Psoas muscle (tissue), 8 donors: ENCODE results near the gene SRMS. TPM values are rescaled to one million over a fixed set of nuclear protein-coding genes. Genes with fewer than 3 reads are reported as not detected.
A peak's percentile ranks its signal among the peaks of the same experiment; 100 is the strongest.

ENCODE experiments used
- ATAC-seq, 4 donors: fragments of 200-7000 bp; cut with Tn5 transposase; one replicate each; pipeline ENCODE4 v1.9.1; 2020; ENCODE audit warnings: moderate library complexity in 3 of 4, mild to moderate bottlenecking in 2 of 4
- DNase-seq, 2 donors: peaks; one replicate each; pipeline ENCODE4 v3.0.0-alpha.2; 2020
- H3K27ac ChIP-seq: fragments of 200-600 bp; one replicate; pipeline ENCODE4 v1.8.0; 2022
- H3K27me3 ChIP-seq, 3 donors: fragments of 200-600 bp in 1 of 3; one replicate each; pipeline versions ENCODE4 v1.6.1 to v1.8.0; 2013 to 2022; ENCODE audit warnings: low read length in 2 of 3, mild to moderate bottlenecking in 2 of 3, moderate library complexity in 1 of 3; ENCODE audit not compliant: insufficient read depth in 3 of 3
- H3K36me3 ChIP-seq, 2 donors: fragments of 200-600 bp in 1 of 2; one replicate each; pipeline versions ENCODE4 v1.6.1 to v1.8.0; 2013 to 2022; ENCODE audit warnings: low read depth in 1 of 2, mild to moderate bottlenecking in 1 of 2, moderate library complexity in 1 of 2; ENCODE audit not compliant: insufficient read depth in 1 of 2
- H3K4me1 ChIP-seq: fragments of 200-600 bp; one replicate; pipeline ENCODE4 v1.8.0; 2022
- H3K4me3 ChIP-seq: fragments of 200-600 bp; one replicate; pipeline ENCODE4 v1.8.0; 2022; ENCODE audit warnings: mild to moderate bottlenecking
- H3K9me3 ChIP-seq: fragments of 200-600 bp; one replicate; pipeline ENCODE4 v1.8.0; 2022
- WGBS, 3 donors: extraction: QIAGEN DNeasy Blood & Tissue Kit; methylation state at CpG; one replicate each; pipeline versions ENCODE4 v1.1.6 to v1.1.7; 2013; 5-methylcytosine and 5-hydroxymethylcytosine counted together
- intact Hi-C, 2 donors: fragments of 100-400 bp; cut with DNase I; formaldehyde crosslinking; loops; one replicate each; pipeline versions ENCODE4 v1.11.0 to v1.14.2; 2022
- polyA plus RNA-seq, 3 donors: library from polyadenylated mRNA; stranded (reverse); fragments of 200-250 nt; gene quantifications; one replicate each; pipeline ENCODE4 v1.2.3, GENCODE V29; 2013
- total RNA-seq, 4 donors: library from RNA; stranded (reverse); fragmentation: NEBNext Ultra II Directional in 2 of 4; extraction: Animal tissue kit (Norgen Biotek cat#: 25700) in 2 of 4; gene quantifications; one replicate each; pipeline versions ENCODE4 v1.2.1 to v1.2.4, GENCODE V29; 2021 to 2023
- TF ChIP-seq, protein P1 (sequence below): fragments of 200-600 bp; IDR thresholded peaks from one replicate; pipeline ENCODE4 v1.8.0; 2022; ENCODE audit warnings: antibody characterized with exemption
- donor health status: healthy with polysubstance abuse.
- donor health status: DM: no; HTN: no; CAD: no; lungs with moderate emphysema.
- donor health status: Bipolar disorder and iron deficiency.
- donor health status: healthy.
- donor health status: DM: yes; HTN: yes; CAD: no.
- donor health status: DM: no; HTN: no; CAD: no.
- donor health status: DM: no; HTN: no; CAD: no.
- donor health status: DM: yes; HTN: yes; CAD: no.

SRMS gene
- total and polyA plus RNA-seq, 7 donors: not detected

DNA sequence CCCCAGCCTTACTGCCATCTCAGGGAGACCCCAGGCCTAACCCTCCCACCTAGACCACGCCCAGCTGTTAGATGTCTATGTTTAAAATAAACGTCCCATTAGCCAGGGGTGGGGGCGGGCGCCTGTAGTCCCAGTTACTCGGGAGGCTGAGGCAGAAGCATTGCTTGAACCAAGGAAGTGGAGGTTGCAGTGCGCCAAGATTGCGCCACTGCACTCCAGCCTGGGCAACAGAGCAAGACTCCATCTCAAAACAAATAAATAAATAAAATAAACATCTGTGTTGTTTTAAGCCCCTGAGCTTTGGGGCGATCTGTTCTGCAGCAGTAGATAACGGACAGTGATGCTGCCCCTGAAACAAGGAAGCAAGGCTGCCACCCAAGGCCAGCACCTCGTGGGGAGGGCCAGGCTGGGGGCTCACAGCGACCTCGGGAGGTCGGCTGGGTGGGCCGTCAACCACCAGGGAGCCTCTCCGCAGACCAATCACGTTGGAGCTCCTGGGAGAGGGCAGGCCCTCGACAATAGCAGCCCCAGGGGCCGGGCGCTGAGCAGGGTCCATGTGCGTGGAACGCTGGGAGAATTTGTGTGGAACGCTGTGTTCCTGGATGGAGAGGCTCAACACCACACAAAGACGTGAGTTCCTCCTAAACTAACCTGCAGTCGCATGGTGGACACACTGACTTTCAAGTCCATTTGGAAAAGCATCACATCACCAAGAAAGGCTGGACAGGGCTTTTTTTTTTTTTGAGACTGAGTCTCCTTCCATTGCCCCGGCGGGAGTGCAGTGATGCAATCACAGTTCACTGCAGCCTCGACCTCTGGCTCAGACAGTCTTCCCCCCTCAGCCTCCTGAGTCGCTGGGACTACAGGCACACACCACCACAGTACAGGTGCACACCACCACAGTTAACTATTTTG lies 27.5 kb upstream of the SRMS start:
- H3K9me3 ChIP-seq: no peaks in the 10 kb centered on the region
- peaks cover 0 to 25% (median 5%) of the 10 kb centered on the region in 3 donors for H3K27me3 ChIP-seq
- no peak overlapping the region for H3K27ac ChIP-seq
- no peaks in the 10 kb centered on the region for H3K36me3 ChIP-seq
- no peak overlapping the region for H3K4me3 ChIP-seq
- H3K4me1 ChIP-seq: peaks cover 5% of the 10 kb centered on the region
- ATAC-seq (peak in 2 of 4 donors; percentile 1 to 2), DNase-seq (peak in 1 of 2 donors; percentile 58)
- TF ChIP-seq, protein P1, sequence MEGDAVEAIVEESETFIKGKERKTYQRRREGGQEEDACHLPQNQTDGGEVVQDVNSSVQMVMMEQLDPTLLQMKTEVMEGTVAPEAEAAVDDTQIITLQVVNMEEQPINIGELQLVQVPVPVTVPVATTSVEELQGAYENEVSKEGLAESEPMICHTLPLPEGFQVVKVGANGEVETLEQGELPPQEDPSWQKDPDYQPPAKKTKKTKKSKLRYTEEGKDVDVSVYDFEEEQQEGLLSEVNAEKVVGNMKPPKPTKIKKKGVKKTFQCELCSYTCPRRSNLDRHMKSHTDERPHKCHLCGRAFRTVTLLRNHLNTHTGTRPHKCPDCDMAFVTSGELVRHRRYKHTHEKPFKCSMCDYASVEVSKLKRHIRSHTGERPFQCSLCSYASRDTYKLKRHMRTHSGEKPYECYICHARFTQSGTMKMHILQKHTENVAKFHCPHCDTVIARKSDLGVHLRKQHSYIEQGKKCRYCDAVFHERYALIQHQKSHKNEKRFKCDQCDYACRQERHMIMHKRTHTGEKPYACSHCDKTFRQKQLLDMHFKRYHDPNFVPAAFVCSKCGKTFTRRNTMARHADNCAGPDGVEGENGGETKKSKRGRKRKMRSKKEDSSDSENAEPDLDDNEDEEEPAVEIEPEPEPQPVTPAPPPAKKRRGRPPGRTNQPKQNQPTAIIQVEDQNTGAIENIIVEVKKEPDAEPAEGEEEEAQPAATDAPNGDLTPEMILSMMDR: no peak
- 67 to 73% (median 69%) methylated on average over 28 of the region's 28 CpGs for WGBS, 3 donors
- intact Hi-C loops: no loop called here

DNA sequence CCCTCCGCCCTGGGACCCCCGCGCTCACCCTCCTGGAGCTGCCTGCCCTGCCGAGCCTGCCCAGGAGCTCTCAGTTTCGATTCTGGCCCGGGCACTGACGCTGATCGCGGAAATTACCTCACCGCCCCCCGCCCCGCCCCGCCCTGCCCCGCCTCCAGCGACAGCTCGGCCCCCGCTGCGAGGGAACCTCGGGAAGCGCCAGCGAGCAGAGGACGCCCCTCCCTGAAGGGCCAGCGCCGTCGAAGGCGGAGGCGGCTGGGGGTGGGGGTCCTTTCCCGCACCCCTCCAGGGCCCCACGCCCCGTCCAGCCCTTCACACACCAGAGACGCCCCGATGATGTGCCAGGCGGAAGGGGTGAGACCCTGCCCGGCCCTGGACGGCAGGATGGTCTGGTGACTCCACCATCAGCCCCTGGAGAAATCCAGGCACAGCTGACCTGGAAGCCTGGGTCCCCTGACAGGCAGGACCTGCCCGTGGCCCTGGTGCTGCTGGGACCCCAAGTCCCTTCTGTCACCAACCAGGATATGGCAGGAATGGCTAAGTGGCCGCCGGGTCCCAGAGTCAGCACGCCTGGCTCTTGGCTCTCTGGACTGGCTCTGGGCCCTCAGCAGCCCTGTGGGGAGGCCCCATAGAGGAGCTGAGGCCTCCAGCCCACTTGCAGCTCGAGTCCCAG lies 26.7 kb upstream of the SRMS start, which contains the start of gene HELZ2:
TSS of gene HELZ2 (minus strand) at position 84 of the 673 bp plus-strand sequence. CDS start 1,854 bp downstream, outside the sequence.
- H3K4me1 ChIP-seq: peaks cover 5% of the 10 kb centered on the region
- peak; percentile 74 to 82 for DNase-seq
- intact Hi-C loops: no loop called here
- no peaks in the 10 kb centered on the region for H3K36me3 ChIP-seq
- WGBS, 3 donors: 8 to 13% (median 11%) methylated on average over 27 to 40 of the region's 40 CpGs
- TF ChIP-seq, protein P1: no peak
- peak within 1 kb of the TSS; percentile 60 for H3K27ac ChIP-seq
- H3K9me3 ChIP-seq: no peaks in the 10 kb centered on the region
- ATAC-seq: peak; percentile 34 to 60 (median 58)
- peak within 1 kb of the TSS; percentile 70 for H3K4me3 ChIP-seq
- H3K27me3 ChIP-seq: peaks cover 0 to 30% (median 5%) of the 10 kb centered on the region in 3 donors

DNA sequence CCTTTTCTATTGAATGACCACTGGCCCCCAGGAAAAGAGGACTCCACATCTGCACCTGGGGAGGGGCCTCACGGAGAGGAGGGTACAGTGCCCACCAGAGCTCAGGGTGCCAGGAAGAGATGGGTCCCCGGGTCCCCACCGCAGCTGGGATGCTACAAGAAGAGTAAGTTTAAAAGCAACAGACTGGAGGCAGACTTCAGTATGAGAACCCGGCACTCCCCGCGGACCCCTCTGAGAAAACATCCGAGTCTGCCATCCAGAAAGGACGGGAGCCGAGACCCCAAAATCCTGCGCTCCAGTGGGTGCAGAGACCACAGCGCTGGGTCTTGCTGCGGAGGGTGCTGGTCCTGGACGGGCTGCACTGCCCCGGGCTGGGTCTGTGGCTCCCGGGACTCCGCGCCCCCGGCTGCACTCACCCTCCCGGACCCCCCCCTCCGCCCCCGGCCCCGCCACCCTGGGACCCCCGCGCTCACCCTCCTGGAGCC lies 26.1 kb upstream of the SRMS start:
- Histone ChIP-seq H3K9me3 (no peaks in the 10 kb centered on the region), H3K27me3 (peaks cover 0 to 34% (median 5%) of the 10 kb centered on the region in 3 donors), H3K36me3 (no peaks in the 10 kb centered on the region), H3K4me3 (peak overlapping the region; percentile 70), H3K27ac (peak overlapping the region; percentile 60), H3K4me1 (peaks cover 5% of the 10 kb centered on the region)
- 4 to 6% (median 4%) methylated on average over 10 to 24 of the region's 24 CpGs for WGBS, 3 donors
- intact Hi-C loops: no loop called here
- TF ChIP-seq, protein P1: no peak
- no peak for DNase-seq
- peak in 2 of 4 donors; percentile 7 to 12 for ATAC-seq

DNA sequence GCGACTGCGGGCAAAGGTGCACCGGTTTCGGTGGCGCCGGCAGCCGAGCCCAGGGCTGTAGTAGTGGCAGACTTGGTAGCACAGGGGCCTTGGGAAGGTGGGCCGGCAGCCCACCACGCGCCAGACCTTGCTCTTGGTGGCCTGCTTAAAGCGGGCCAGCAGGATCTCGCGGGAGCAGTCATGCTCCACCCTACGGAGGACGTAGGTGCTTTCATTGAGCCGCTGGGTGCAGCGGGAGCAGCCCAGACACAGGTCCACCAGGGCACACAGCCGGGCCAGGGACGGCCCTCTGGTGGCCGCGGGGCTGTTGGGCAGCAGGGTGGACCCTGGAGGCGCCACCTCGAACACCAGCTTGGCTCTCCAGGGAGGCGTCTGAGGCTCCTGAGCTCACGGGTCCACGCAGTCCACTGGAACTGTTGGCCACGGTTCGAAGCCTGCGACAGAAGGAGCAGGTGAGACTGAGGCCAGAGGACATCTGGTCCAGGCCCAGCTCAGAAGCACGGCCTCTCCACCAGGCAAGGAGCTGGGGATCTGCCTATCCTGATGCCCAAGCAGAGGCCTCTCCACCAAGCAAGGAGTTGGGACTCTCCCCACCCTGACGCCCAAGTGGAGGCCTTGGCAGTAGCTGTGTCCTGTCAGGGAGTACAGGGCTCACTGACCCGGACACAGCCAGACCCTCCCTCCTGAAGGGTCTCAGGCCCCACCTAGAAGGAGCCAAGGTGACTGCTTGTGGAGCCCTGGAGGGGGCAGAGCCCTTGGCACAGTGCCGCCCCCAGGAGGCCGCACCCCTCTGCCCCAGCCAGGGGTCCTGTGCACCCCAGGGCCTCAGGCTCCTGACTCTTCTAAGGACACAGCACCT lies 25.5 kb upstream of the SRMS start:
- Histone ChIP-seq H3K9me3 (no peaks in the 10 kb centered on the region), H3K27ac (peak overlapping the region; percentile 60), H3K36me3 (no peaks in the 10 kb centered on the region), H3K4me3 (peak overlapping the region; percentile 70), H3K27me3 (peaks cover 0 to 40% (median 5%) of the 10 kb centered on the region in 3 donors), H3K4me1 (peaks cover 5% of the 10 kb centered on the region)
- TF ChIP-seq, protein P1: no peak
- DNase-seq: no peak
- no peak for ATAC-seq
- WGBS, 3 donors: 87 to 90% (median 89%) methylated on average over 30 to 34 of the region's 34 CpGs
- intact Hi-C loops: no loop called here
